ENCODE data around the gene ABCC9. TPM values are rescaled to one million over a fixed set of nuclear protein-coding genes. Genes with fewer than 3 reads are reported as not detected.

The ABCC9 gene
- polyA plus RNA-seq, 4 donors: under 0.01 to 2.5 (median 1.4) TPM; not detected in 1

DNA sequence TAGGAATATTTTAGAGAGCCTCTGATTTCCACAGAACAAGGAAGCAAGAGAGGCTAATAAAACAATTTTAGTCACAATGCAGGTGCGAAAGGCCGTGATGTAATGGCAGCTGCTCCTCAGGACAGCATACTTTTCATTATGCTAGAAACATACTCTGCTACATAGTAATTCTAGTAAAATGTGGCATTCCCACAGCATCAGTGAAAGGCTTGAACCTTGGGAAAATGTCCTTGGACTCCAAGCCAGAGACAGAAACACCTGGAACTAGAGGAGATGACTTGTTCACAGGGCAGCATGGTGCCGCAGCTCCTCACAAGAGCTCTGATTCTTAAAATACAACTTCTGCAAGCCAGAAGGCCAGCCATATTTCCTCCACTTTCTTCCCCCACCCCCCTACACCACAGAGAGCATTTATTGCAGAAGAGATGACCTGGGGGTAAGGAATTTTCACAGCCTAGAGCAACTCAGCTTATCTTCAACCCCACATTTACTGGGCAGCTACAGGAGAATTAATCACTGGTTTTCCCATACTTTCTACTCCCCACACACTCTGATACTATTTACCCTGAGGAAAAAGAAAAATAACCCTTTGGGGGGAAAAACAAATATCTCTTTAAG is 15.8 kb downstream of the ABCC9 start:
- Histone ChIP-seq H3K4me1 (ENCODE audit: control insufficient read depth in 3 of 3, insufficient read depth in 2 of 3, low read depth in 1 of 3, low read length in 2 of 3) (no peaks in the 10 kb centered on the region), H3K27ac (ENCODE audit: low read depth in 1 of 3, low read length in 2 of 3) (no peak overlapping the region), H3K4me3 (ENCODE audit: low read depth in 1 of 3, low read length in 3 of 3) (no peak overlapping the region), H3K36me3 (ENCODE audit: control insufficient read depth in 3 of 3, insufficient read depth in 2 of 3, low read depth in 1 of 3, low read length in 3 of 3) (no peaks in the 10 kb centered on the region), H3K9me3 (ENCODE audit: control insufficient read depth in 2 of 2, insufficient read depth in 1 of 2, low read depth in 1 of 2, low read length in 1 of 2) (no peaks in the 10 kb centered on the region), H3K27me3 (ENCODE audit: control insufficient read depth in 3 of 3, insufficient read depth in 3 of 3, low read length in 3 of 3) (no peaks in the 10 kb centered on the region)
- 66 to 86% (median 73%) methylated on average over 3 of the region's 3 CpGs for WGBS, 3 donors
- FAIRE-seq (no peak), DNase-seq (no peak)

DNA sequence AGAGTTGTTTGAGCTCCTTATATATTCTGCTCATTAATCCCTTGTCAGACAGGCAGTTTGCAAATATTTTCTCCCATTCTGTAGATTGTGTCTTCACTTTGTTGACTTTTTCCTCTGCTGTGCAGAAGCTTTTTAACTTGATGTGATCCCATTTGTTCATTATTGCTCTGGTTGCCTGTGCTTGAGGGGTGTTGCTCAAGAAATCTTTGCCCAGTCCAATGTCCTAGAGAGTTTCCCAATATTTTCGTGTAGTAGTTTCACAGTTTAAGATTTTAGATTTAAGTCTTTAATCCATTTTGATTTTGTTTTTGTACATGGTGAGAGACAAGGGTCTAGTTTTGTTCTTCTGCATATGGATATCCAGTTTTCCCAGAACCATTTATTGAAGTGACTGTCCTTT is 19.8 kb downstream of the ABCC9 start:
- Histone ChIP-seq H3K9me3 (ENCODE audit: control insufficient read depth in 2 of 2, insufficient read depth in 1 of 2, low read depth in 1 of 2, low read length in 1 of 2) (no peaks in the 10 kb centered on the region), H3K4me1 (ENCODE audit: control insufficient read depth in 3 of 3, insufficient read depth in 2 of 3, low read depth in 1 of 3, low read length in 2 of 3) (no peaks in the 10 kb centered on the region), H3K4me3 (ENCODE audit: low read depth in 1 of 3, low read length in 3 of 3) (no peak overlapping the region), H3K27me3 (ENCODE audit: control insufficient read depth in 3 of 3, insufficient read depth in 3 of 3, low read length in 3 of 3) (no peaks in the 10 kb centered on the region), H3K36me3 (ENCODE audit: control insufficient read depth in 3 of 3, insufficient read depth in 2 of 3, low read depth in 1 of 3, low read length in 3 of 3) (no peaks in the 10 kb centered on the region), H3K27ac (ENCODE audit: low read depth in 1 of 3, low read length in 2 of 3) (no peak overlapping the region)
- 53 to 77% (median 60%) methylated on average over 1 of the region's 1 CpG for WGBS, 3 donors
- DNase-seq (no peak), FAIRE-seq (no peak)

- 43 to 64% (median 51%) methylated on average over 3 of the region's 3 CpGs for WGBS, 3 donors
- DNase-seq: no peak
- FAIRE-seq: no peak
These were observed 22.8 kb downstream of the ABCC9 start for GRCh38 chr12:21918456-21918855.

DNA sequence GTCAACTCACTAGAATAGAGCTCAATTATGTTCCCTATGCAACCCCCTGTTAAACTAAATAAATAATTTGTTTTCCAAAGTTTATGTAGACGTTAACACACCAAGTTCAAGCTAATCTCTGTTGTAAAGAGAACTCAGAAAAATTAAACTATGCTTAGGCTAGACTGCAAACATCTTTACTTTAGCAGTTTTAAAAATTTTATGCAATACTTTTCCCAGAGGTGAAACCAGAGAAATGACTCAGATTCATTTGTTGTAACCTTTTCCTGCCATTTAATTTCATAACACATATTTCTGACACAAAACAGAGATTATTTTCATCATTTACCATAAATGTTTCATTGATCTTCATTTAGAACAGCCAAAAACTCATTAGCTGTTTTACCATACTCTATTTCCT is 27.4 kb downstream of the ABCC9 start:
- Histone ChIP-seq H3K36me3 (ENCODE audit: control insufficient read depth in 3 of 3, insufficient read depth in 2 of 3, low read depth in 1 of 3, low read length in 3 of 3) (no peaks in the 10 kb centered on the region), H3K9me3 (ENCODE audit: control insufficient read depth in 2 of 2, insufficient read depth in 1 of 2, low read depth in 1 of 2, low read length in 1 of 2) (no peaks in the 10 kb centered on the region), H3K4me3 (ENCODE audit: low read depth in 1 of 3, low read length in 3 of 3) (no peak overlapping the region), H3K4me1 (ENCODE audit: control insufficient read depth in 3 of 3, insufficient read depth in 2 of 3, low read depth in 1 of 3, low read length in 2 of 3) (no peaks in the 10 kb centered on the region), H3K27ac (ENCODE audit: low read depth in 1 of 3, low read length in 2 of 3) (no peak overlapping the region), H3K27me3 (ENCODE audit: control insufficient read depth in 3 of 3, insufficient read depth in 3 of 3, low read length in 3 of 3) (no peaks in the 10 kb centered on the region)
- FAIRE-seq: no peak
- no peak for DNase-seq
- WGBS, 3 donors: 50 to 58% (median 54%) methylated on average over 1 of the region's 1 CpG

More at GRCh38 chr12:21918456-21918855, 22.8 kb downstream of the ABCC9 start:
- Histone ChIP-seq H3K4me1 (ENCODE audit: control insufficient read depth in 3 of 3, insufficient read depth in 2 of 3, low read depth in 1 of 3, low read length in 2 of 3) (no peaks in the 10 kb centered on the region), H3K9me3 (ENCODE audit: control insufficient read depth in 2 of 2, insufficient read depth in 1 of 2, low read depth in 1 of 2, low read length in 1 of 2) (no peaks in the 10 kb centered on the region), H3K27ac (ENCODE audit: low read depth in 1 of 3, low read length in 2 of 3) (no peak overlapping the region), H3K27me3 (ENCODE audit: control insufficient read depth in 3 of 3, insufficient read depth in 3 of 3, low read length in 3 of 3) (no peaks in the 10 kb centered on the region), H3K36me3 (ENCODE audit: control insufficient read depth in 3 of 3, insufficient read depth in 2 of 3, low read depth in 1 of 3, low read length in 3 of 3) (no peaks in the 10 kb centered on the region), H3K4me3 (ENCODE audit: low read depth in 1 of 3, low read length in 3 of 3) (no peak overlapping the region)

DNA sequence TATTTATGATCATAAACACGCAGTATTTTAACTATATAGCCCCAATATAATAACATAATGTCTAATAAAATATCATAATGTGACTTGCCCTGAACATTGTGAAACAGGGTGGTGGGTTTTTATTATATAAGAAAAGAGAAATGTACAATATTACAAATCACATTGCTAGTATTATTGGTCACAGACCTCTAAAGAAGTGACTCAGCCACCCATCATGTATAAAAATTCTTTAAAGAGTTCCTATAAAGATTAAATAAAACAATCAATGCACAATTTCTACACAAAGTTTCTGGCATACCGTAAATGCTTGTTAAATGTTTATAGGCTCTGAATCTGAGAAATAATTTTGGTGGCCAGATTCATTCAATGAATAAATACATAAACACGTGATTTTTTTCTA is 28.9 kb downstream of the ABCC9 start:
- no peak for FAIRE-seq
- no peaks in the 10 kb centered on the region for H3K36me3 ChIP-seq (ENCODE audit: control insufficient read depth in 3 of 3, insufficient read depth in 2 of 3, low read depth in 1 of 3, low read length in 3 of 3)
- WGBS, 3 donors: 65 to 80% (median 76%) methylated on average over 3 of the region's 3 CpGs

DNA sequence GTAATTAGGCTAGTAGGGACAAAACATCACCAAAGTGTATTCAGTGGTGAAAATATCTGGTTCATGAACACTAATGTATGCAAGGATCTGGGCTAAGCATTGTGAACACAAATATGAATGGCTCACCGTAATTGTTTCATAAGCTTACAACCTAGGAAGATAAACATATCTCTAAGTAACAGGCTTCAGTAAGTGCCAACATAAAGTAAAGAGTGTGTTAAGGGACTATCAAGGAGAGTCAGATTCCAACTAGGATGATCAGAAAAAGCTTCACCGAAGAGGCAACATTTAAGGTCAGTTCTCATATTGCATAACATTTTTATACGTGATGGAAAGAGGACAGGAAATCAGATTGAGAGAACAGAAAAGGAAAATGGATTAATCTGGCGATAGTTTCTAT is 29.4 kb downstream of the ABCC9 start:
- no peaks in the 10 kb centered on the region for H3K9me3 ChIP-seq (ENCODE audit: control insufficient read depth in 2 of 2, insufficient read depth in 1 of 2, low read depth in 1 of 2, low read length in 1 of 2)
- FAIRE-seq (no peak), DNase-seq (no peak)
- H3K4me3 ChIP-seq (ENCODE audit: low read depth in 1 of 3, low read length in 3 of 3): no peak overlapping the region
- no peaks in the 10 kb centered on the region for H3K36me3 ChIP-seq (ENCODE audit: control insufficient read depth in 3 of 3, insufficient read depth in 2 of 3, low read depth in 1 of 3, low read length in 3 of 3)
- 77 to 83% (median 77%) methylated on average over 4 of the region's 4 CpGs for WGBS, 3 donors
- no peak overlapping the region for H3K27ac ChIP-seq (ENCODE audit: low read depth in 1 of 3, low read length in 2 of 3)
- H3K27me3 ChIP-seq (ENCODE audit: control insufficient read depth in 3 of 3, insufficient read depth in 3 of 3, low read length in 3 of 3): no peaks in the 10 kb centered on the region
- no peaks in the 10 kb centered on the region for H3K4me1 ChIP-seq (ENCODE audit: control insufficient read depth in 3 of 3, insufficient read depth in 2 of 3, low read depth in 1 of 3, low read length in 2 of 3)

More for the DNA sequence above, 28.9 kb downstream of the ABCC9 start:
- H3K9me3 ChIP-seq (ENCODE audit: control insufficient read depth in 2 of 2, insufficient read depth in 1 of 2, low read depth in 1 of 2, low read length in 1 of 2): no peaks in the 10 kb centered on the region
- H3K4me1 ChIP-seq (ENCODE audit: control insufficient read depth in 3 of 3, insufficient read depth in 2 of 3, low read depth in 1 of 3, low read length in 2 of 3): no peaks in the 10 kb centered on the region
- no peak for DNase-seq
- no peaks in the 10 kb centered on the region for H3K27me3 ChIP-seq (ENCODE audit: control insufficient read depth in 3 of 3, insufficient read depth in 3 of 3, low read length in 3 of 3)
- H3K27ac ChIP-seq (ENCODE audit: low read depth in 1 of 3, low read length in 2 of 3): no peak overlapping the region
- no peak overlapping the region for H3K4me3 ChIP-seq (ENCODE audit: low read depth in 1 of 3, low read length in 3 of 3)

DNA sequence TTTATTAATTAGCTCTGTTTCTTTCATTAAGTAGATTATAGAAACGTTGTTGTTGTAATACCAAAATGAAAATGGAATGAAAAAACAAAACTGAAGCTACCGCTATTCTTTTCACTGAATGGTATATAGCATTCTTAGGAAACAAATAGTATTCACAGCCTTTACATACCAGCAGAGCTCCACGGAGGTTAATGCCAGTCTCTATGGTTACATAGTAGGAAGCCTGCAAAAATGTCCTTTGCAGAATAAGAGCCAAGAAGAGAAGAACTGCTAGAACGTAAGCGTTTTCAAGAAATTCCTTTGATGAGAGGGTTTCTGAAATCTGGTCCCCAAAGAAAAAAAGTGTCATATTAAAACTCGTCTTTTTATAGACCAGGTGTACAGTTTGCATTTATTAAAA is 30.6 kb downstream of the ABCC9 start:
- no peaks in the 10 kb centered on the region for H3K9me3 ChIP-seq (ENCODE audit: control insufficient read depth in 2 of 2, insufficient read depth in 1 of 2, low read depth in 1 of 2, low read length in 1 of 2)
- WGBS, 3 donors: 64 to 71% (median 66%) methylated on average over 6 of the region's 6 CpGs
- no peaks in the 10 kb centered on the region for H3K36me3 ChIP-seq (ENCODE audit: control insufficient read depth in 3 of 3, insufficient read depth in 2 of 3, low read depth in 1 of 3, low read length in 3 of 3)
- H3K4me1 ChIP-seq (ENCODE audit: control insufficient read depth in 3 of 3, insufficient read depth in 2 of 3, low read depth in 1 of 3, low read length in 2 of 3): no peaks in the 10 kb centered on the region
- no peak overlapping the region for H3K27ac ChIP-seq (ENCODE audit: low read depth in 1 of 3, low read length in 2 of 3)
- no peaks in the 10 kb centered on the region for H3K27me3 ChIP-seq (ENCODE audit: control insufficient read depth in 3 of 3, insufficient read depth in 3 of 3, low read length in 3 of 3)
- no peak overlapping the region for H3K4me3 ChIP-seq (ENCODE audit: low read depth in 1 of 3, low read length in 3 of 3)
- FAIRE-seq (no peak), DNase-seq (no peak)

DNA sequence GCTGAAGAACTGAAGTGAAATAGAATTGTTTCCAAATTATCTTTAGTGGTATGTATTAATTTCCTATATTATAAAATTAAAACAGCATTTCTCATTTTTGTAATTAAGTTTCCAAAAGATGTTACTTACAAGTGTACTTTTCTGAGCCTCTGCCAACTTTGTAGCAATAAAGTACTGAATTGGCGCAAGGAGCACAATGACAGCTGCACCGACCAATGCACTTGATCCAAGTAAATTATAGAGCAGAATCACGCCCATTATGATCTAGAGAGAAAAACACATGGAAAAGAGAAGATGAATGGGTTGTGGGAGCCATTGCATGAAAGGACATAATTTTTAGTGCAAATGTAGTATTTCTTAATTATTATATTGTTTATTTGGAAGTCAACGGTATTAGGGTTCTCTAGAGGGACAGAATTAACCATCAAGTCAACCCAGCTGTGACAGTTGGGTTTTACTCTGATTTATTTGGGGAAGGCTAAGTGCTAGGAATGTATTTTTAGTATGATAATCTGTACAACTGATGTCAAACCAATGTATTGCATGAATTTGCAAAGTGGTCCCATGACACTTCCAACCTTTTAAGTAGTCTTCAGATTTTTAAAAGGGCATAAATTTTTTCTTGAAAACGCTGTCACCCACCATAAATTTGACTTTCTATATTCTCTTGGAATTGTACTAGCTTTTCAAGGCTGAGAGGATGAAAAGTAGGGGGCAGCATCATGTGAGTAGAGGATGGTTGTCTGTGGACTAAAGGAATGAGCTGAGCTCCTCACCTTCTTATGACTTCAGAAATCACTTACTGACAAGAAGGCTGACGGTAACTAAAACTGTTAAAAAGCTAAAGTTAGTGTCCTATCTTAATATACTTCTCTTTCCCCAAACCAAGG is 33.0 kb downstream of the ABCC9 start:
- FAIRE-seq: no peak
- WGBS, 3 donors: 54 to 79% (median 72%) methylated on average over 6 of the region's 6 CpGs

More for the DNA sequence above, 33.0 kb downstream of the ABCC9 start:
- Histone ChIP-seq H3K4me3 (ENCODE audit: low read depth in 1 of 3, low read length in 3 of 3) (no peak overlapping the region), H3K27ac (ENCODE audit: low read depth in 1 of 3, low read length in 2 of 3) (no peak overlapping the region), H3K9me3 (ENCODE audit: control insufficient read depth in 2 of 2, insufficient read depth in 1 of 2, low read depth in 1 of 2, low read length in 1 of 2) (no peaks in the 10 kb centered on the region), H3K27me3 (ENCODE audit: control insufficient read depth in 3 of 3, insufficient read depth in 3 of 3, low read length in 3 of 3) (no peaks in the 10 kb centered on the region), H3K4me1 (ENCODE audit: control insufficient read depth in 3 of 3, insufficient read depth in 2 of 3, low read depth in 1 of 3, low read length in 2 of 3) (no peaks in the 10 kb centered on the region), H3K36me3 (ENCODE audit: control insufficient read depth in 3 of 3, insufficient read depth in 2 of 3, low read depth in 1 of 3, low read length in 3 of 3) (no peaks in the 10 kb centered on the region)
- DNase-seq: no peak

Data from small intestine (tissue), 7 donors.